BLaER1 treated with 17β-estradiol and CSF1 and Interleukin-3, amounts not matched to agents 10 nM and 100 nM (cell line): ENCODE results near the gene ZC3H8.
A peak's percentile ranks its signal among the peaks of the same experiment; 100 is the strongest.

ENCODE experiments used
- H3K27ac ChIP-seq, 11 experiments: shearing (Covaris generic); formaldehyde crosslinking; 2 replicates each; pipeline ENCODE4 v1.8.1; 2022
- H3K27me3 ChIP-seq, 11 experiments: shearing (Covaris generic); formaldehyde crosslinking; 2 replicates each; pipeline ENCODE4 v1.8.1; 2022
- H3K36me3 ChIP-seq, 11 experiments: shearing (Covaris generic); formaldehyde crosslinking; 2 replicates each; pipeline ENCODE4 v1.8.1; 2022
- H3K4me1 ChIP-seq, 10 experiments: shearing (Covaris generic); formaldehyde crosslinking; 2 replicates each; pipeline ENCODE4 v1.8.1; 2022
- H3K4me2 ChIP-seq, 11 experiments: shearing (Covaris generic); formaldehyde crosslinking; 2 replicates each; pipeline ENCODE4 v1.8.1; 2022
- H3K4me3 ChIP-seq, 10 experiments: shearing (Covaris generic); formaldehyde crosslinking; 2 replicates each; pipeline ENCODE4 v1.8.1; 2022
- H3K9ac ChIP-seq, 11 experiments: shearing (Covaris generic); formaldehyde crosslinking; 2 replicates each; pipeline ENCODE4 v1.8.1; 2022
- H3K9me3 ChIP-seq, 11 experiments: shearing (Covaris generic); formaldehyde crosslinking; replicated peaks in 1 of 11; 2 replicates each; pipeline ENCODE4 v1.8.1; 2022
- H4K20me1 ChIP-seq, 11 experiments: shearing (Covaris generic); formaldehyde crosslinking; 2 replicates each; pipeline ENCODE4 v1.8.1; 2022
- Cebpa-rat ChIP-seq, 11 experiments: shearing (Covaris generic); IDR thresholded peaks; 2 replicates each; pipeline ENCODE4 v1.8.1; 2022

ZC3H8 gene

GRCh38 chr2:112168422-112169124, 86.3 kb downstream of the ZC3H8 start:
- H4K20me1 ChIP-seq: no peaks in the 10 kb centered on the region
- 0 out of 22 replicates have a peak, but pooled peaks cover 0 to 4% (median 0%) of the 10 kb centered on the region in 11 experiments for H3K9me3 ChIP-seq
- H3K27me3 ChIP-seq: no peaks in the 10 kb centered on the region
- no peak overlapping the region for H3K9ac ChIP-seq
- peaks cover 0 to 84% (median 38%) of the 10 kb centered on the region in 10 experiments; a peak in 16 of 20 replicates for H3K4me1 ChIP-seq
- H3K27ac ChIP-seq: peak overlapping the region in 1 of 11 experiments; percentile 7; a peak in 1 of 22 replicates
- no peaks in the 10 kb centered on the region for H3K36me3 ChIP-seq
- TF ChIP-seq Cebpa-rat (IDR thresholded peaks at IDR 0.05): no peak
- H3K4me2 ChIP-seq: peak overlapping the region in 8 of 11 experiments; percentile 18 to 74 (median 39); a peak in 14 of 22 replicates
- no peak overlapping the region for H3K4me3 ChIP-seq

- no peak overlapping the region for H3K4me3 ChIP-seq
- no peak overlapping the region for H3K9ac ChIP-seq
- H3K36me3 ChIP-seq: no peaks in the 10 kb centered on the region
- no peak overlapping the region for H3K27ac ChIP-seq
- no peak for TF ChIP-seq Cebpa-rat (IDR thresholded peaks at IDR 0.05)
- peaks cover 0 to 84% (median 43%) of the 10 kb centered on the region in 10 experiments; a peak in 15 of 20 replicates for H3K4me1 ChIP-seq
- H3K9me3 ChIP-seq: 0 out of 22 replicates have a peak, but pooled peaks cover 0 to 4% (median 0%) of the 10 kb centered on the region in 11 experiments
- H3K27me3 ChIP-seq: no peaks in the 10 kb centered on the region
- H3K4me2 ChIP-seq: peak overlapping the region in 1 of 11 experiments; percentile 6; a peak in 1 of 22 replicates
- H4K20me1 ChIP-seq: no peaks in the 10 kb centered on the region
Measured at GRCh38 chr2:112166806-112167499, 87.9 kb downstream of the ZC3H8 start.

- no peak for TF ChIP-seq Cebpa-rat (IDR thresholded peaks at IDR 0.05)
- Histone ChIP-seq H3K4me2 (no peak overlapping the region), H3K9me3 (0 out of 22 replicates have a peak, but pooled peaks cover 0 to 4% (median 0%) of the 10 kb centered on the region in 11 experiments), H3K9ac (no peak overlapping the region), H3K27me3 (peaks cover 0 to 11% (median 0%) of the 10 kb centered on the region in 11 experiments; a peak in 3 of 22 replicates), H3K27ac (no peak overlapping the region), H3K36me3 (no peaks in the 10 kb centered on the region), H3K4me3 (no peak overlapping the region), H4K20me1 (no peaks in the 10 kb centered on the region), H3K4me1 (peaks cover 8 to 84% (median 59%) of the 10 kb centered on the region in 10 experiments; a peak in 19 of 20 replicates)
Measured at GRCh38 chr2:112165296-112165695, 89.5 kb downstream of the ZC3H8 start.

GRCh38 chr2:112164876-112165275, 90.0 kb downstream of the ZC3H8 start:
- TF ChIP-seq Cebpa-rat (IDR thresholded peaks at IDR 0.05): no peak
- no peaks in the 10 kb centered on the region for H4K20me1 ChIP-seq
- peak overlapping the region in 3 of 11 experiments; percentile 12 to 72 (median 70); a peak in 4 of 22 replicates for H3K4me2 ChIP-seq
- H3K4me3 ChIP-seq: no peak overlapping the region
- peaks cover 0 to 14% (median 0%) of the 10 kb centered on the region in 11 experiments; a peak in 3 of 22 replicates for H3K27me3 ChIP-seq
- H3K36me3 ChIP-seq: no peaks in the 10 kb centered on the region
- 0 out of 22 replicates have a peak, but pooled peaks cover 0 to 4% (median 0%) of the 10 kb centered on the region in 11 experiments for H3K9me3 ChIP-seq
- no peak overlapping the region for H3K9ac ChIP-seq
- H3K4me1 ChIP-seq: peaks cover 10 to 82% (median 63%) of the 10 kb centered on the region in 10 experiments; a peak in 19 of 20 replicates
- H3K27ac ChIP-seq: no peak overlapping the region

GRCh38 chr2:112163541-112163981, 91.3 kb downstream of the ZC3H8 start:
- Histone ChIP-seq H3K4me2 (peak overlapping the region in 8 of 11 experiments; percentile 17 to 91 (median 58); a peak in 15 of 22 replicates), H4K20me1 (no peaks in the 10 kb centered on the region), H3K9me3 (0 out of 22 replicates have a peak, but pooled peaks cover 0 to 4% (median 0%) of the 10 kb centered on the region in 11 experiments), H3K9ac (0 out of 22 replicates have a peak overlapping the region, but pooled peaks of 1 of the 11 experiments have one; percentile 4), H3K4me3 (no peak overlapping the region), H3K27ac (no peak overlapping the region), H3K4me1 (peaks cover 22 to 78% (median 62%) of the 10 kb centered on the region in 10 experiments), H3K36me3 (no peaks in the 10 kb centered on the region), H3K27me3 (peaks cover 0 to 14% (median 0%) of the 10 kb centered on the region in 11 experiments; a peak in 4 of 22 replicates)
- TF ChIP-seq Cebpa-rat (IDR thresholded peaks at IDR 0.05): no peak

GRCh38 chr2:112162956-112163355, 91.9 kb downstream of the ZC3H8 start:
- peak overlapping the region in 8 of 11 experiments; percentile 17 to 91 (median 58); a peak in 15 of 22 replicates for H3K4me2 ChIP-seq
- no peak overlapping the region for H3K4me3 ChIP-seq
- no peak overlapping the region for H3K27ac ChIP-seq
- 0 out of 22 replicates have a peak, but pooled peaks cover 0 to 3% (median 0%) of the 10 kb centered on the region in 11 experiments for H3K9me3 ChIP-seq
- peaks cover 0 to 14% (median 0%) of the 10 kb centered on the region in 11 experiments; a peak in 4 of 22 replicates for H3K27me3 ChIP-seq
- peaks cover 26 to 78% (median 63%) of the 10 kb centered on the region in 10 experiments for H3K4me1 ChIP-seq
- no peaks in the 10 kb centered on the region for H4K20me1 ChIP-seq
- H3K9ac ChIP-seq: no peak overlapping the region
- no peaks in the 10 kb centered on the region for H3K36me3 ChIP-seq
- no peak for TF ChIP-seq Cebpa-rat (IDR thresholded peaks at IDR 0.05)

GRCh38 chr2:112162341-112162740, 92.5 kb downstream of the ZC3H8 start:
- no peak for TF ChIP-seq Cebpa-rat (IDR thresholded peaks at IDR 0.05)
- Histone ChIP-seq H3K4me1 (peaks cover 33 to 79% (median 69%) of the 10 kb centered on the region in 10 experiments), H3K27ac (no peak overlapping the region), H3K36me3 (no peaks in the 10 kb centered on the region), H3K4me3 (no peak overlapping the region), H3K4me2 (peak overlapping the region in 6 of 11 experiments; percentile 70 to 91 (median 86); a peak in 9 of 22 replicates), H3K9me3 (no peaks in the 10 kb centered on the region), H4K20me1 (no peaks in the 10 kb centered on the region), H3K9ac (no peak overlapping the region; a peak in 1 of 22 replicates), H3K27me3 (peaks cover 0 to 14% (median 0%) of the 10 kb centered on the region in 11 experiments; a peak in 4 of 22 replicates)
